Limb (tissue), 2 donors: ENCODE measurements around the gene JKAMP.

Experiments used
- DNase-seq, 2 donors: peaks; one replicate each; pipeline ENCODE4 v3.0.0-alpha.2; 2016; ENCODE audit errors: extremely low spot score in 2 of 2

The JKAMP gene

GRCh38 chr14:59537476-59537875, 53.2 kb downstream of the JKAMP start:
- no peak for DNase-seq

GRCh38 chr14:59538936-59539335, 54.6 kb downstream of the JKAMP start:
- DNase-seq: no peak

GRCh38 chr14:59540852-59541251, 56.5 kb downstream of the JKAMP start:
- no peak for DNase-seq

GRCh38 chr14:59541731-59542130, 57.4 kb downstream of the JKAMP start:
- no peak for DNase-seq

- DNase-seq: no peak
These were observed 59.6 kb downstream of the JKAMP start for GRCh38 chr14:59543873-59544272.

- DNase-seq: no peak
These were observed 63.0 kb downstream of the JKAMP start for GRCh38 chr14:59547310-59547709.
